Measurements from ENCODE around the gene IDH3A. TPM values are rescaled to one million over a fixed set of nuclear protein-coding genes. Genes with fewer than 3 reads are reported as not detected.

IDH3A gene
- total RNA-seq, 6 experiments from 2014 or later = 22.0 to 46.5 (median 34.6) TPM

DNA sequence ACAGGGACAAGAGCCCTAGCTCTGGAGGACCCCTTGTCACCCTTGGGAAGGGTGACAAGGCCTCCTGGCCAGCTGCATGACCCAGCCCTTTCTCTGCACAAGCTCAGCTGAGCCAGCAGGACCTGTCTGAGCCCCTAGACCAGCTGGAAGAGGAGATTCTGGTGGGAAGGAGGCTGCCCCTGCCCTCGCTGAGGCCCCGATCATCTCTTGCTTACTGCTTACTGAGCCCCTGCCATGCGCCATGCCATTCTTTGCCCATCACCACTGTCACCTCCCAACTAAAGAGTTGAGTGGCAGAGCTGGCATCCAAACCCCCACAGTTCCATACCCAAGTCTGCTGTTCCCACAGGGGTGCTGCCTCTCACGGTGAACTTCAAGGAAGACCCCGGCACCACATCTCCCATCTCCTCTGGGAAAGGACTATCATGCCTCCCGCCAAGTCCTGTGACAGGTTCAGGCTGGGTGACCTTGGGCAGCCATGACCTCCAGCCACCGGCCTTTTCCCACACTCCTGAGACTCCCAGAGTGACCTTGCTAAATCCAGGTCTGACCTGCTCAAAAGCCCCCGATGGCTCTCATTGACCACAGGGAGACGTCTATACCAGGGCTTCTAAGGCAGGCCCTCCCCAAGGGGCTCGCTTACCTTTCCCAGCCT, 51.2 kb downstream of the IDH3A start:
- Histone ChIP-seq H3K4me3 (no peak overlapping the region), H3K27me3 (no peaks in the 10 kb centered on the region), H3K27ac (no peak overlapping the region), H3K36me3 (no peaks in the 10 kb centered on the region), H3K9me3 (no peaks in the 10 kb centered on the region), H3K4me1 (no peaks in the 10 kb centered on the region)
- no peak for ATAC-seq
- 82% methylated on average over 3 of the region's 10 CpGs for WGBS (ENCODE audit: insufficient coverage, low coverage, low lambda C conversion rate, missing lambda C conversion rate)
- TF ChIP-seq POLR2A (IDR thresholded peaks at IDR 0.05) = no peak
- TF ChIP-seq, protein P1, sequence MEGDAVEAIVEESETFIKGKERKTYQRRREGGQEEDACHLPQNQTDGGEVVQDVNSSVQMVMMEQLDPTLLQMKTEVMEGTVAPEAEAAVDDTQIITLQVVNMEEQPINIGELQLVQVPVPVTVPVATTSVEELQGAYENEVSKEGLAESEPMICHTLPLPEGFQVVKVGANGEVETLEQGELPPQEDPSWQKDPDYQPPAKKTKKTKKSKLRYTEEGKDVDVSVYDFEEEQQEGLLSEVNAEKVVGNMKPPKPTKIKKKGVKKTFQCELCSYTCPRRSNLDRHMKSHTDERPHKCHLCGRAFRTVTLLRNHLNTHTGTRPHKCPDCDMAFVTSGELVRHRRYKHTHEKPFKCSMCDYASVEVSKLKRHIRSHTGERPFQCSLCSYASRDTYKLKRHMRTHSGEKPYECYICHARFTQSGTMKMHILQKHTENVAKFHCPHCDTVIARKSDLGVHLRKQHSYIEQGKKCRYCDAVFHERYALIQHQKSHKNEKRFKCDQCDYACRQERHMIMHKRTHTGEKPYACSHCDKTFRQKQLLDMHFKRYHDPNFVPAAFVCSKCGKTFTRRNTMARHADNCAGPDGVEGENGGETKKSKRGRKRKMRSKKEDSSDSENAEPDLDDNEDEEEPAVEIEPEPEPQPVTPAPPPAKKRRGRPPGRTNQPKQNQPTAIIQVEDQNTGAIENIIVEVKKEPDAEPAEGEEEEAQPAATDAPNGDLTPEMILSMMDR (IDR thresholded peaks at IDR 0.05) = no peak
- no peak for DNase-seq
- intact Hi-C loops (cut with DNase I) = no loop called here

DNA sequence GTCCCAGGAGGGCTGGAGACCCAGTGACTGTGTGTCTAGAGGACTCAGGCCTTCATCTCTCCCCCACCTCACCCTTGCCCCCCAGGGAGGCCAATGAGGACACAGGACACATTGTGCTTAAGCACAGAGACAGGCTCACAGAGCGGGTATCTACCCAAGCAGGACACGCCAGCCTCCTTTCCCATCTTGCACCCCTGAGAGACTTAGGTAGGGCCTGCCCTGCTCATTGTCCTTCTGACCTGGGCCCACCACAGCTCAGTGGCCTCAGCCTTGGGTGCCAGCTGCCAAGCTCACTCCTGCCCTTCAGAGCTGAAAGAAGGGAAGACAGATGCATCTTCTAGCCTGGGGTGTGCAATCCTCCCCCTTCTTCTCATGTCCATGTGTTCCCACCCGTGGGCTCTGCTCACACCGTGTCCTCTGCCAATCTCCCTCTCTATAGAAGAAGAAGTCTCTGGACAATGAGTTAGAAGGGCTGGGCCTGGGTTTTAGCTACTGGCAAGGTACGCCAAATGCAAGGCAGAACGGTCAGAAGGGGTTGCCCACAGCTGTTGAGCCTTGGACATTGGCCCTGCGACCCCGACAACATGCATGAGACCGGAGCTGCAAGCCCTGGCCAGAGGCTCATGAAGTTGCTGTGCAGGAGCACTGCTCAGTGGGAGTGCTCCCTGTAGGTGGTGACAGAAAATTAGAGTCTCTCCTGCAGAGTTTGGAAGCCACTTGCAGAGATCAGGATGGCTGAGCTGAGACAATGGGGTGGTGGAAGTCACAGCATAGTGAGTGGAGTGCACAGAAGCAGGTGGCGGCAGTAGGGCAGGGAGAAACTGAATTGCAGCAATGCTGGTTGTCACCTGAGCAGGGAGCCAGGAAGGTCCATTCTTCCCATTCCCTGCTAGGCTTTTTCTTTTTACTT, 52.4 kb downstream of the IDH3A start:
- intact Hi-C loops (cut with DNase I) = no loop called here
- DNase-seq (no peak), ATAC-seq (no peak)
- no peak overlapping the region for H3K4me3 ChIP-seq
- H3K27ac ChIP-seq = no peak overlapping the region
- WGBS (ENCODE audit: insufficient coverage, low coverage, low lambda C conversion rate, missing lambda C conversion rate) = 67% methylated on average over 6 of the region's 10 CpGs
- no peaks in the 10 kb centered on the region for H3K9me3 ChIP-seq
- no peaks in the 10 kb centered on the region for H3K36me3 ChIP-seq
- no peaks in the 10 kb centered on the region for H3K27me3 ChIP-seq
- TF ChIP-seq, protein P1 (IDR thresholded peaks at IDR 0.05) = no peak
- no peak for TF ChIP-seq POLR2A (IDR thresholded peaks at IDR 0.05)
- H3K4me1 ChIP-seq = no peaks in the 10 kb centered on the region

DNA sequence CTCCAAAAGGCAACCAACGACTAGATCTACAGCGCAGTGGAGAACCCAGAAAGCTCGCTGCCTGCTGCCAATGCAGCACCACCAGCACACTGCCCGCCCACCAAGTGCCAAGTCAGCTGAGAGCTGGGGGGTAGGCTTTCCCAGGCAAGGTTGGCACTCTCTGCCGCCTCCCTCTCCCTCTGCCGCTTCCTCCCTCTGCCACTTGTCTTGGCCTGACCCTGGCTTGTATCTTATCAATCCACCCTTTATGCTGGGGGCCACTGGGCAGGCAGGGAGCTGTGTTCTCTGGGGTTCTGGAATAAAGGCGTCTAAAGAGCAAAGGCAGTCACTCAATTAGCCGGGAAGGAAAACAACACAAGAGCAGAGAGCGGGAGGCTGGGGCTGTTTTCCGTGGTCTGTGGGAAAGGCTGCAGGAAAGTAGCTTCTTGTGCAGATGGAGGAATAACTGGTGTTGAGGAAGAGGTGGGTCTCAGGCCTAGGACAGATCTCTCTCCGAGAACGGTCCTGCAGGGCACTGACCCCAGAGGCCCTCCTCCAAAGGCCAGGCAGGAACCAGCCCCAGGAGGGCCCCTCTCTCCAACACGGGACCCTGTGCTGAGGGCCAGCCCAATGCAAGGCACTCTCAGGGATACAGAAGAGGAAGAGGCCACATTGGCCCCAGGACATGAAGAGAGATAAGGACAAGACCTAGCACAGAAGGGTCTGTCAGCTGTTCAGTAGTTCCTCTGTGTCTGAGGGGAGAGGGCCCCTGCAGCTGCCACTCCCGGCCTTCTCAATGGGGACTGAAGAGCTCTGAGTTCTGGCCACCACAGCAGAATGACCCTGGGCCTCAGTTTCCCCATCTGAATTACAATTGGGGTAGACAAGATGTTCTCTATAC, 54.4 kb downstream of the IDH3A start:
- Histone ChIP-seq H3K27me3 (no peaks in the 10 kb centered on the region), H3K4me3 (no peak overlapping the region), H3K36me3 (no peaks in the 10 kb centered on the region), H3K27ac (no peak overlapping the region), H3K4me1 (no peaks in the 10 kb centered on the region), H3K9me3 (no peaks in the 10 kb centered on the region)
- 85% methylated on average over 4 of the region's 14 CpGs for WGBS (ENCODE audit: insufficient coverage, low coverage, low lambda C conversion rate, missing lambda C conversion rate)
- intact Hi-C loops (cut with DNase I) = no loop called here
- DNase-seq = no peak
- TF ChIP-seq POLR2A (IDR thresholded peaks at IDR 0.05) = no peak
- TF ChIP-seq, protein P1 (IDR thresholded peaks at IDR 0.05) = no peak
- no peak for ATAC-seq

All from right lobe of liver (tissue), 6 donors.